Stimulated activated CD8-positive, alpha-beta memory T cell treated with anti-CD3 and anti-CD28 coated beads, Interleukin-15, amount 100 ng/mL, for 1 hour (primary cell): ENCODE data around the gene PSMB3.
A peak's percentile ranks its signal among the peaks of the same experiment; 100 is the strongest.

Experiments used
- DNase-seq: peaks from one replicate; pipeline ENCODE4 v3.0.0-alpha.2; 2020; ENCODE audit warnings: low read depth

The PSMB3 gene

DNA sequence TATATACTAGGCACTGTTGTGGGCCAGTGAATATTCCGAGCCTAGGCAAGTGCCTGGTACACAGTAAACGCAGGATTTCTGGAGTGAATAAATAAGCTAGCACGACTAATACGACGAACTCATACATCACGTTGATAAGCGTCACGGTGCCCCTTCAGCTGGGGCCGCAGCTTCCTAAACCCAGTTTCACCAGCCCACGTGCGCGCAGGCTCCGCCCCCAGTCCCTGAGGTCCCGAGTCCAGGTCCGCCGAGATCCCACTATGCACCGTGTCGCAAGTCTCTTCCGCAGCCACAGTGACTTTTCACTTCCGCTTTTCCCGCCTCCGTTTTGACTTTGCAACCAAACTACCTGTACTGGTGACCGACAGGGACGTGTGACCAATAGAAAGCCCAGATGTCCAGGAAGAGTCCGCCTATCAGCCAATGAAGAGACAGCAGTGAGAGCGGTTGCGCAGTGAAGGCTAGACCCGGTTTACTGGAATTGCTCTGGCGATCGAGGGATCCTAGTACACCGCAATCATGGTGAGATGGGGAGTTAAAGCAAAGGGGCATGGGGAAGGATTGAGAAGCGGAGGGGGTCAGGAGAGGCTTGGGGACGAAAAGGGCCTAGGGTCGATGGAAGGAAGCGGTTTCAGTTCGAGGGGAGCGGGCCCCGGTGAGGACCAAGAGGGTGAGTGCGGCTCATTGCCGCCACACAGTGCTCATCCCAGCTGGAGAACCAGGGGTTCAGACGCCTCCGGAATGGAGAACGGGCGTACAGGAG is at the start of gene PSMB3:
PSMB3 (plus strand) TSS at position 434 of the 763 bp plus-strand sequence; CDS start at position 520, 86 bp downstream.
- DNase-seq, result peak; percentile 93

- no peak for DNase-seq
These were observed 49.4 kb upstream of the PSMB3 start for GRCh38 chr17:38702916-38703741.

GRCh38 chr17:38703742-38704605 is 48.6 kb upstream of the PSMB3 start:
- DNase-seq, result no peak

- DNase-seq, result peak; percentile 53
These were observed 47.7 kb upstream of the PSMB3 start, which contains the start of gene MLLT6 for GRCh38 chr17:38704606-38705522. TSS of gene MLLT6 (plus strand) at chr17:38705273. CDS start at chr17:38705633, 360 bp downstream.

DNA sequence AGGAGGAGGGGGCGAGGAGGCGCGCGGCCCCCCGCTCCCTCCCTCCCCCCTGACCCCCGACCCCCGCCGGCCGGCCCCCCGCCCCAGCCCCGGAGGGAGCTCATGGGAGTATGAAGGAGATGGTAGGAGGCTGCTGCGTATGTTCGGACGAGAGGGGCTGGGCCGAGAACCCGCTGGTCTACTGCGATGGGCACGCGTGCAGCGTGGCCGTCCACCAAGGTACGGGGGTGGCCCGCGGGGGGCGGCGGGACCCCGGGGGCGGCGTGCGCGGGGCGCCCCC is 47.1 kb upstream of the PSMB3 start:
- no peak for DNase-seq

GRCh38 chr17:38705803-38706504 is 46.6 kb upstream of the PSMB3 start:
- DNase-seq, result no peak

- DNase-seq, result no peak
These were observed 45.9 kb upstream of the PSMB3 start for GRCh38 chr17:38706505-38707216.

DNA sequence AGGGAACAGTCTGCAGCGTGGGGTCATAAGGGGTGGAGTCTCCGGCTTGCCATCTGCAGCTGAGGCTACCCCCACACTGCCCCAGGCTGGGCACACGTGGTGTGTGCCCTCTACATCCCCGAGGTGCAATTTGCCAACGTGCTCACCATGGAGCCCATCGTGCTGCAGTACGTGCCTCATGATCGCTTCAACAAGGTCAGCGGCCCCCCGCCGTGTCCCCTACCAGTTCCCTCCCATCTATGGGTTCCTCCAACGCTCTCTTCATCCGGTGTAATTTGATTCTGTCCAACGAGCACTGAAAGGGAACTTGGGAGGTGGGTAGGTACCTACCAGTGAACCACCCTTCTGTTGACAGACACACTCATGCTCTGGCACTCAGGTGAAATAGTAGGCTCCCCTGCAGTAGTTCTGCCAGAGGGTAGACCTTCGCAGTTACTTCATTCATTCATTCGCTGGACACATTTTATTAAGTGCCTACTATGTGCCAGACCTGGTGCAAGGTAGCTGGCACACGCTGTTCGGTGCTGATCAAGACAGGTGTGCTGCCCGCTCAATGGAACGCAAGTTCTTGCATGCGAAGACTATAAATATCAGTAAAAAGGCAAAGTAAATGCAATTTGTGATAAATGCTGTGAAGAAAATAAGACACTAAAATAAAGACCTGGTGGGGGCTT is 44.7 kb upstream of the PSMB3 start:
- DNase-seq, result no peak

DNA sequence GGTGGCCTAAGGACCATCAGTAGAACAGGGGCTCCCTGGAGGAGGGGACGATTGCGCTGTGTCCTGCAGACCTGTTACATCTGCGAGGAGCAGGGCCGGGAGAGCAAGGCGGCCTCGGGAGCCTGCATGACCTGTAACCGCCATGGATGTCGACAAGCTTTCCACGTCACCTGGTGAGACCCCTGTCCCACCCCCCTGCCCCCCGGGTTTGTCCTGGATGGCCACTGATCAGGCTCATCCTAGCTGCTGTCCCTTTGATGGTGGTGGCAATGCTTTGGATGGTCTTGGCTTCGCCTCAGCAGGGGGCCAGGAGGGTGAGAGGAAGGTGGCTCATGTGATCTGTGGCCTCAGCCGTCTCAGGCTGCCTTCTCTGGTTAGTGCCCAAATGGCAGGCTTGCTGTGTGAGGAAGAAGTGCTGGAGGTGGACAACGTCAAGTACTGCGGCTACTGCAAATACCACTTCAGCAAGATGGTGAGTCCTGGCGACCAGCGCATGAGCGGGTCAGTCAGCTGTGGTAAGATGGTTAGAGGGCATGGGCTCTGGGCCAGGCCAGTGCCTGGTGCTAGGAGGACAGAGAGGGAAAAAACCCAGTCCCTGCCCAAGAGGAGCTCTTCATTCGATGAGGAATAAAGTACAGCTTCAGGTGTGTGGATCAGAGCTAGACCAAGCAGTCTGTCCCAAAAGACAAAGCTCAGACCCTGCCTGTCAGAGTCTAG is 43.3 kb upstream of the PSMB3 start:
- DNase-seq, result no peak

DNA sequence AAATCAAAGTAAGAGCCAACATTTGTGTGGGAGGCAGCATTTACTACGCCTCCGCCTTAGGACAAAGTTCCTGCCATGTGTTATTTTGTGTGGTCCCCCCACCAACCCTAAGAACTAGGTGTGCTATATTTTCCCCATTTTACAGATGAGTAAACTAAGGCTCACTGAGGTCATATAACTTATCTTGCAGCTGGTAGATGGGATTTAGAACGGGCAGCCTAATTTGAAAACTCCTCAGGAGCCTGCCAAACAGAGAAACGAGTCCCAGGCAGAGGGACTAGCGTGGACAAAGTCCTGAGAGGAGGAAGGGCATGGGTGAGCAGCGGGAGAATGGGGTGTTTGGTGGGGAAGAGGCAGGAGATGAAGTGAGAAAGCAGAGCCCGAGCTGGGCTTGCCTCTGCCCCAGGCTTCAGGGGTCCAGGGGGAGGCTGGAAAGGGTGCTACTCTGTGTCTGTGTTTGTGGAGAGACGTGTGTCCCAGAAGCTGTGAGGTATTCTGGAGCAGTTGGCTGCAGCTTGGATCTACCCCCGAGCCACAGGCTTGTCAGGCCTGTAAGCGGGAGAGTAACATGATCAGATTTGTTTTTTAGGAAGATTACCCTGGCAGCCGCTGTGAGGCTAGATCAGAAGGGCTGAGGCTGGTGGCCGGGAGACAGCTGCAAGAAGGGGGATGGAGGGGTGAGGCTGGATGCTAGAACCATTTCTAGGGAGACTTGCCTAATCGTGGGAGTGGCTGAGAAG is 42.5 kb upstream of the PSMB3 start:
- no peak for DNase-seq

- no peak for DNase-seq
These were observed 42.0 kb upstream of the PSMB3 start for GRCh38 chr17:38710604-38710962.

GRCh38 chr17:38710985-38711384 is 41.6 kb upstream of the PSMB3 start:
- DNase-seq, result no peak

DNA sequence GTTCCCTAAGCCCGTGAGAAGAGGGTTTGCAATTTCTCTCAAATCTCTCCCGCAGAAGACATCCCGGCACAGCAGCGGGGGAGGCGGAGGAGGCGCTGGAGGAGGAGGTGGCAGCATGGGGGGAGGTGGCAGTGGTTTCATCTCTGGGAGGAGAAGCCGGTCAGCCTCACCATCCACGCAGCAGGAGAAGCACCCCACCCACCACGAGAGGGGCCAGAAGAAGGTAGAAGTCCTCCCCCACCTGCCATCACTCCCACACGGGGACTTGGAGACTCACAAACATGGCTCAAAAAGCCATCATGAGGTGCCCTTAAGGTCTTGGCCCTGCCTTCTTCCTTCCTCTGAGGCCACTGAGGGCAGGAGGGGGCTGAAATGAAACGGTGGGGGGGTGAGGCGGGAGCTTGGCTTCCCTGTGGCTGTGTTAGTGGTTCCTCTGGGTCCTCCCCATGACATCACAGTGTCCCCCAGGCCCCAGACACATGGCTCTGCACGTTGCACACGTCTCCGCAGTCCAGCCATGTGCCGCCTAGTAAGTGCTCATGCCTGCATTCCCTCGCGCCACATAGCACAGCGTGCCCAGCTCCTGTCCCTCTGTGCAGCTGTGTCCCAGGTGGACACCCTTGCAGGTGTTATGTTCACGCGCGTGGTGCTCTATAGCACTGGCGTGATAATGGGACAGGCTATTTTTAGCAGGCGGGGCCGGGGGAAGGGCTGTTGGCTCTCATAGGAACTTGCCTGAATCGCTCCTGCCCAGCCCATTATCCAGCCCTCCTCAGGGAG is 40.6 kb upstream of the PSMB3 start:
- DNase-seq, result no peak

DNA sequence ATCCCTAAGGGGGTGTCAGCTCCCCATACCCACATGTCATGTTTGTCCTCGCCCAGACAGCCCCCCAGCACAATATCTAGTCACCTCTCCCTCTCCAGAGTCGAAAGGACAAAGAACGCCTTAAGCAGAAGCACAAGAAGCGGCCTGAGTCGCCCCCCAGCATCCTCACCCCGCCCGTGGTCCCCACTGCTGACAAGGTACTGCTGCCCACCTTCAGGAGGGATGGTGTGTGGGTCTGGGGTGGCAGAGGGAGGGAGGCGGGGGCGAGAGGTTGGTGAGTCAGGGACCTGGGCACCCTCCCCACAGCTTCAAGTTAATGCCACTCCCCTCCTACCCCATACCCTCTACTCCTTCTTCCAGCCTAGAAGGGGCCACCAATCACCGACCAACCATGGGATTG is 39.9 kb upstream of the PSMB3 start:
- no peak for DNase-seq

DNA sequence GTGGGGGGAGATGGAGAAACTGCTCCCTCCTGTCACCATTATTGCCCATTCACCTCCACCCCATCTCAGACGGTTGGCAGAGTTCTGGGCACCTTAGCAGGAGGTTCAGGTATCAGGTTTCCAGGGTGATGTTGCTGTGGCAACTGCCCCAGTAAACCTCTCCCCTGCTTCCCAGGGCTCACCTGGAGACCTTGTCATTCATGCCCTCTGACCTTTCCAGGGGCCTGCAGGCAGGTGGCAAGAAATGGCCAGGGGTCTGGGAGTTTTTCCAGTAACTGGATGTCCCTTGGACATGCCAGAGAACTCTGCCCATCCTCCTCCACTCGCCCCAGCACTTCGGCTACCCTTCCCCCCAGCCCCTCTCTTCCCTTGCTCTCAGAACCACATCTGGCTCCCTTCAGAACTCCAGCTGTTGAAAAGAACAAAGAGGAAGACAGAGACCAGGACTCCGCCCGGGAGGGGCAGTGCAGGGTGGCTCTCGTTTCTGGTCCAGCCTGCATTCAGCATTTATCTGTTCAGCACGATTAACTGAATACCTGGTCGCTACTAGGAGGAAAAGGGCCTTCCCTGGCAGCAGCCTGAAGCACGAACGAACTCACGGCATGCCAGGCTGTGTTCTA is 39.0 kb upstream of the PSMB3 start:
- DNase-seq, result no peak

- DNase-seq, result no peak
These were observed 37.2 kb upstream of the PSMB3 start for GRCh38 chr17:38715216-38715943.
